HS-5 (cell line): ENCODE results near the gene SMARCD3.

Source experiments
- DNase-seq: peaks from one replicate; pipeline ENCODE4 v3.0.0-alpha.2; 2012; ENCODE audit warnings: low read depth

SMARCD3 gene

DNA sequence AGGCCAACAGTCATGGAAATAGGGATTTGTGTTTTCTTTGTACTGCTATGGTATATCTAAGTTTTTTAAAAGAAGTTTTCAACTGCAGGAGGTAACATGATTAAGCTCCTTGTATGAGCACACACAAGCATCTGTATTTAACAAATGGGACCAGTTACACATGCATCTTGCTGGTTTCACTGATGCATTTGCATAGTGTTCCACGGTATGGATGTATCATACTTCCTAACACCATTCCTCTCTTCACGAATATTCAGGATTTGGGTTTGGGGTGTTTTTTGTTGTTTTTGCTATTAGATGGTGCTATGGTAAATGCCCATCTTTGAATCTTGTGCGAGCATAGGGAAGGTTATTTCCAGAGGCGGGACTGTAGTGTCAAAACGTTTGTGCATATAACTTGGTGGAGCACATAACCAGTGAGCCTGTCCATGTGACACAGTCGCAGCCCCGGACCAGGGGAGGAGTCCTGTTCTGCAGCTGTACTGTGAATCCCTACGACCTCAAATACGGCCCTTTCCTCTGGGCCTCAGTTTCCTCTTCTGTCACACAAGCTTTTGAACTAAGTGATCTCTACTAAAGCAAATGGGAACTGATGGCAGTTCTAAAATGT is 40.1 kb downstream of the SMARCD3 start:
- DNase-seq, result no peak

DNA sequence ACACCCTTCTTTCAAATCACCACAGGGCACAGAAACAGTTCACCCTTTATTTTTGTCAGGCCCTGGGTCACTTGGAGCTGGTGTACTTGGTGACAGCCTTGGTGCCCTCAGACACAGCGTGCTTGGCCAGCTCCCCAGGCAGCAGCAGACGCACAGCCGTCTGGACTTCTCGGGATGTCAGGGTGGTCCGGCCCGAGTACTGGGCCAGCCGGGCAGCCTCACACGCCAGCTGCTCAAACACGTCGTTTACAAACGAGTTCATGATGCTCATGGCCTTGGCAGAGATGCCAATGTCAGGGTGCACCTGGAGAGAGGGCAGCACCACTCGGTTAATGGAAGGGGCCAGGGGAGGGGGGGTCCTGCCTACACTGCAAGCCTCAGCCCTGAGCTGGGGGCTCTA is 40.7 kb downstream of the SMARCD3 start:
- DNase-seq, result no peak

DNA sequence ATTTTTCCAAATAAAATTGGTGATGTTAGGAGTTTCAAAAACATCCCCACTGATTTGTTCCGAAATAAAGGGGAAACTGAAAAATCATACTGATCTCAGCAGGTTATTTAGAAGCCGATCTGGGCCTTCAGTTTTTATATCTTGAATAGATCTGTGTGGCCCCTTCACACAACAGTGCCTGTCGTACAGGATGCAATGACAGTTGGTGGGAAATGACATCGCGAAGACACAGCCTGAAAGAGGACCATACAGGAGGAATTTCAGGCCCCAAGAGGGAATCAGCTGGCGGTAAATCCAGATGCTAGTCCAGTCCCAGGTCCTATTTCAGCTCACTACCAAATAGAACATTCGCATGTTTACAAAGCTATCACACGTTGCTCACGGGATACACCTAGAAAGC is 41.2 kb downstream of the SMARCD3 start:
- DNase-seq, result no peak

DNA sequence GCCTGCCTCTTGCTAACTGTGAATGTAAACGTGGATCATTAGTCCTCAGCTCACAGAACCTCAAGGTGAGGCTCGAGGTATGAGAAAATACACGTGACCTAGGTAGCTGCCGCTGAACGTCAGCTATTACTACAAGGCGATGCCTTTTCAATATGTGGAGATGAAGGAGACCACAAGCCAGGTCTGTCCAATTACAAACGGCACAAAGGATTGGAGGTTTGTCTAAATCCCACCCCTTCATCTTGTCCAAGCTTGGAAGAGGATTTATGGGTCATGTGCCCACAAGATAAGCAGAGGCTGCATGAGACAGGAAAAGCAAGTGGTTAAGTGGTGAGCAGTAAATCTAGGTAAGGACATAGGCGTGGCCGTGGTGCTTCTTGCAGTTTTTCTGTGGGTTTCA is 41.6 kb downstream of the SMARCD3 start:
- DNase-seq, result no peak

DNA sequence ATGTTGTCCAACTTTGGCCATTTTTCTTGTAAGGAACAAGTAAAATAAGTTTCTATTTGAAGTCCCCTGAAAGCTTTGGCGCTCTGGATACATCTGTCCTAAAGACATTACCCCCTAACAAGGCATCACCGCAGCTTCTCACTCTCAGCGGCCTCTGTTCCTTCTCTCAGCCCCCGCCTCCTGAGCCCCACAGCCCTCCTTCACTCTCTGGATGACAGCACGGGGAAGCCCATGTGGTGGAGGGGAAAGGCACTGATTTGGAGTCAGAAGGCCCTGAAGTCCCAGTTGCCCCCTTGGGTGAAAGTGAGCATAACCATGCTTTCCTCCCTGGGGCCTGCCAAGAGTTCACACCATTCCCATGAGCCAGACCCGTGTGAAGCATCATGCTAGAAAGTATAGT is 42.8 kb downstream of the SMARCD3 start:
- DNase-seq, result no peak

DNA sequence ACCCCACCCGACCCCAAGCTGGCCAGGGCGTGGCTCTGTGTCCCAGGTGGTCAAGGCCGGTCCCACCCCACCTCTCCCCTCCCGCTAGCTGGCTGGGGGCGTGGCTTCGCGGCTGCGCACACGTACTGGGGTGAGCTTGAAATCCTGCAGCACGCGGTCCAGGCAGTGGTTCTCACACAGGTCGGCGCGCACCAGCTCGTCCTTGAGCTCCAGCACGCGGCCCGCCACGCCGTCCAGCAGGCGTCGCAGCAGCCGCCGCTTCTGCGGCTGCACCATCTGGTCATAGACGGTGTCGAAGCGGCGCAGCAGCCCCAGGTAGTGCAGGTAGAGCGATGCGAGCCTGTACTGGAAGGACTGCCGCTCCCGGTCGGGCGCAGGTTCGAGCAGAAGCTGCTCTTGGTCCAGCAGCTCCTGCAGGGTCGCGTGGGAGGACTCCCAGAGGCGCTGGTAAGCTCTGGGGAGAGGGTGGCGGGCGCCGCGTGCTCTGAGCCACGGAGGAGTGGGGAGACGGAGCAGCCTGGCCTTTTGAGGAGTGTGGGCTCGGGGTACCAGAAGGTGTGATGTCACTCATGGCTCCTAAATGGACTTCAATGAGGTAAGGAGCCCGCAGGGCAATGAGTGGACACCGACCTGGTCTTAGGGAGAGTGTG is 44.0 kb downstream of the SMARCD3 start:
- DNase-seq, result no peak

DNA sequence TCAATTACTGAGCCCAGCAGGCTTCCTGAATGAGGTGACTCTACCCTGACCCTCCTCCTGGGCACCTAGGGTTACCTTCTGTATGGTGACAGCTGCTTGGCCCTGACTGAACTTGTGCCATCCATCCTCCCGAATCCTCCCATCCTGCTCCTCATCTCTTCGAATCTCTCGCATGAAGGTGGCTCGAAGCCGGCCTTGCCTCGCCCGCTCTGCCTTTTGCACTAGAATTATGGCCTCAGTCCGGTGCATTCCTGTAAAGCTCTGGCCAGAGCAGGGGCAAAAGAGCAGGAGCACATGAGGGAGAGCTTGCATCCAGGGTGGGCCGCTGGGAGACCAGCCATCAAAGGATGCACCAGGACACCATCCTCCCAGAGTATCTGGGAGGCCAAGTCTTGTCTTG is 45.7 kb downstream of the SMARCD3 start:
- no peak for DNase-seq

DNA sequence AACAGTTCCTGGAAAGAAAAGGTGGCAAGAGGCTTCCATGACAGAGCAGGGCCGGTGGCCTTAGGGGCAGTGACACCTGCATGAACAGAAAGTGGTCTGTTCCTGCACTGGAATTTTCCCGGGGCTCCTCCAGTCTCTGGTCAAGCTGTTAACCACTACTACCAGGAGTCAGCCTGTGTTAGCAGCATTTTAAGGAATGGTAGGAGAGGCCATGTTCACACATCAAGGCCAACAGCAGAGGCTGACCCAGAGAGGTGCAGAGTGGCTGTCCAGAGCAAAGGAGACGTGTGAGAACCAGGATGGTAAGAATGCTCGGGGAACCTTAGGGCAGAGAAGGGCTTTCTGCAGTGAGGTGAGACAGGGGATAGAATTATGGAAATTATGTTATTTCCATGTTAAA is 46.7 kb downstream of the SMARCD3 start:
- DNase-seq, result no peak

DNA sequence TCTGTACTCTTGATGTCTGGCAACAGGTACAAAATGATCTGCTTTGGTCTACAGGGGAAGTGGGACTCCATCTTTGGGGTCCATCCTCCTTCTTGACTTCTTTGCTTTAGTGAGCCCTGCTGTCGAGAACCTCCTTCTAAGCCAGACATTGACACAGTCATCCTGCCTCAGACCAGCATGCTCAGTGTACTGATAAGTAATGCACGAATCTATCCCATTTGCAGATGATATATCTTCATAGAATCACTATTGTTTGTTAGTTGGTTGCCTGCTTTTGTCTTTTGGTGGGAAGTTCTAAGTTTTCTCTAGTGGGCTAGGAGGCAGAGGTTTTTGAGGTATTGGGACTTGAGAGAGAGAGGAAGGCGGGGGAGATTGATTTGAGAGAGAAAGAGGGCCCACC is 47.1 kb downstream of the SMARCD3 start:
- DNase-seq, result no peak

DNA sequence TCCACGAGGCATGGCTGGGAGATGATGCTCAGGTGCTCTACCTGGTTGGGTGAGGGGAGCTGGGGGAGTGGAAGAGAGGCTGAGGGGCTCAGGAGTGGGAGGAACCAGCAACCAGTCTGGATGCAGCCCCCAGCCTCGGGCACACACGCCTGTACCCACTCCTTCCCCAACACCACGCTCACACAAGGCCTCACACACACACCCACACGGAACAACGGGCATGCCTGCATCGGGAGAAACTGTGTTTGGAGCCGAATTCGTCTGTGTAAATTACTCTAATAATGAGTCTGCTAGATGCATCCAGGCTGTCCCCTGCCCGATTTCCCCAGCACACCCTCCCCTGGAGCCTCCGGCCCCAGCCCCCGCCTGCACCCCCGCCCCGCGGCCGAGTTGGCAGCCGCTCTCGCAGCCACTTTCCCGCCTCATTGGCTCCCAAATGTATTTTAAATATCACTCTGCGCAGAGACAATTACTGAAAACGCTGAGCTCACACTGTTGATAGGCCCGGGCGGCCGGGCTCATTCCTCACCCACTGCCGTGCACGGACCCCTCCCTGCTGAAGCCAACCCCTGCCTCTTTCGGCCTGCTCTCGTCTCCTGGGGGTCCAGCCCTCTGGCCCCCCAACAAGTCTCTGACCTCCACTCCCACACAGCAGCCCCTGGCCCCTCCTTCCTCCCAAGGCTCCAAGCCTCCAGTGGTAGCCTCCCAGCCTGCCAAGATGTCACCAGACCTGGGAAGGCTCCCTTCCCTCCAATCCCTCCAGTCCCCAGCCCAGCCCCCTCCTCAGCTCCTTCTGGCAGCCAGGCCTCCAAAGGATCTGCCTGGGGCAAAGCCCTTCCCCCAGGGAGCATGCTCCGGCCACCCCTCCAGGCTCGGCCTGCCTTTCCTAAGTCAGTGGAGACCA is 49.3 kb downstream of the SMARCD3 start:
- DNase-seq, result no peak

DNA sequence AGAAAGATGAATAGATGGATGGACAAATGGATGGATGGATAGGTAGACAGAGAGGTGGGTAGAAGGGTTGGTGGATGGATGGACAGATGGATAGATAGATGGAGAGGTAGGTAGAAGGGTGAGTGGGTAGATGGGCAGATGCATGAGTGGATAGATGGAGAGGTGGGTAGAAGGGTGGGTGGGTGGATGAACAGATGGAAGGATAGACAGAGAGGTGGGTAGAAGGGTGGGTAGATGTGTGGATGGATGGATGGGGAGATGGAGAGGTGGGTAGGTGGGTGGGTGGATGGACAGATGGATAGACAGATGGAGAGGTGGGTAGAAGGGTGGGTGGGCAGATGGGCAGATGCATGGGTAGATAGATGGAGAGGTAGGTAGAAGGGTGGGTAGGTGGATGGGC is 50.6 kb downstream of the SMARCD3 start:
- no peak for DNase-seq

DNA sequence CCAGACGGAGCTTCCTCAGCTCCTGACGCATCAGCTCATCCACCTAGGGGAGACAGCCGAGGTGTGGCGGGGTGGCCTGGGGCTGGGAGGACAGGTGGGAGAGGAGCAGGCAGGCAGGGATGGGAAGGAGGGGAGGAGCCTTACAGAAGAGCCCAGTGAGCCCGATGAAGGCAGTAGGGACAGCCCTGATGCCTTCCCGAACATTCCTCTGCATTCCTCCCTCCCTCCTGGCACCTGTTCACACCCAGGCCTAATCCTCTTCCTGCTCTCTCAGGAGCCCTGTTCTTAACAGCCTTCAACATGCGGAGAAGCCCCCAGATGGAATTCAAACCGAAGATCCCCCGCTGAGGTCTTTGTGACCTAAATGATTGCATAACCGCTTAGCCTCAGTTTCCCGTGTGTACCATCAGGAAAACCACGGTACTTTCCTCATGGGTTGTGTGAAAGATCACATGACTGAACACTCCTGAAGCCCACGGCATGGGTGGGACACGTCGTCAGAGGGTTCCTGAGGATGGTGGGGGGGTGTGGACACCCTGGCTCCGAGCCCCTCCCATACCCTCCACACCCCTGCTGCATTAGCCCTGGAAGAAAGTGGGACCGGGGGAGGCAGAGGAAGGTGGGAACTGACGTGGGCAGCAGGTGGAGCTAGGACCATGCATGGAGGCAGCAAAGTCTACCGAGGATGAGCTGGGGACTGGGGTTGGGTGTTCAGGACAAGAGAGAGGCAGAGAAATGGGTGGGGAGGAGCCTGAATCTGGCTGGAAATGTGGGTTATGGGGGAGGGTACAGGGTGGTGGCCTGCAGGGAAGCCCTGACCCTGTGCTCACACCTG is 52.7 kb downstream of the SMARCD3 start:
- no peak for DNase-seq

DNA sequence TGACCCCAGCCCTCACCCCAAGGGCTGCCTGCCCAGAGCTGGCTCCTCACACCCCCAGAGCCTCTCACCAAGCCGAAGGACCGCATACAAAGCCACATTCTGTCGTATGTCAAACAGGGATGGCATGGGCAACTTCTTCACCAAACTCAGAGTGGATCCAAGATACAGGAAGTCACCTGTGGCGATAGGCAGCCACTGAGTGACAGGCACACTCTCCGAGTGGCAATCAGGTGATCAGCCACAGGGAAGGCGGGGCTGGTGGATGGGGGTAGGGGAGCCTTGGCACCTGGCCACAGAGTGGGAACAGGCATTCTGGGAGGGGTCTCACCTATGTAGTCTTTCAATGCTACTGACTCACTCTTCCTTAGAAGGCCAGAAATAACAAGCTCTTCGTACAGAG is 54.3 kb downstream of the SMARCD3 start:
- no peak for DNase-seq

DNA sequence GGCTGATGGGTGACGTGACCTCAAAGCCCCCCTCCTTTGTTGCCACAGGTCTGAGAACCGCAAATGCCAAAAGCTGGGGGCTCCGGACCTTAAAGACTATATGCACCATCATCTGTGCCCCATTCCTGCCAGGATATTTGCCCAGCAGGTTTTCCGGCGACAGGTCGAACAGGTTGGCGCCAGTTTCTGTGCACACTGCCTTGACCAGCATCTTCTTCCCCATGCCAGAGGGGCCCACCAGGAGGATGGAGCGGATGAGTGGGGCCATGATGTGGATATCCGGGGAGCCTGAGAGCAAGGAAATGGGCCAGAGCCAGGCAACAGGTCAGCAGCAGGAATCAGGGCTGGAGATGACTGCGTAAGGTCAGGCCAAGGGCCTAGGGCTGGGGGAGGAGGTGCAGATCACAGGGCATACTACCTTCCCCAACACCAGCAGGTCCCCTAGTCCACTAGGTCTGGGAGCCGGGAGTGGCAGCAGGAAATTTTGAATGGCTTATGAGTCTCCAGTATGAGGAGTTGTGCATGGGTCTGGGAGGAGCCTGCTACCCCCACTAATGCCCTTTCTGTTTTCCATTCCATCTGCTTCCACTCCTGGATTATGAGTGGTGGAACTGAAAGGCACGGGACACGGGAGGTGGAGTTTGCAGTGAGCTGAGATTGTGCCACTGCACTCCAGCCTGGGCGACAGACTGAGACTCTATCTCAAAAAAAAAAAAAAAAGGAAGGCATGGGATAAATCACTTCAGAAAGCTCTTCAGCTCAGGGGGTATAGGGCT is 55.1 kb downstream of the SMARCD3 start:
- no peak for DNase-seq

DNA sequence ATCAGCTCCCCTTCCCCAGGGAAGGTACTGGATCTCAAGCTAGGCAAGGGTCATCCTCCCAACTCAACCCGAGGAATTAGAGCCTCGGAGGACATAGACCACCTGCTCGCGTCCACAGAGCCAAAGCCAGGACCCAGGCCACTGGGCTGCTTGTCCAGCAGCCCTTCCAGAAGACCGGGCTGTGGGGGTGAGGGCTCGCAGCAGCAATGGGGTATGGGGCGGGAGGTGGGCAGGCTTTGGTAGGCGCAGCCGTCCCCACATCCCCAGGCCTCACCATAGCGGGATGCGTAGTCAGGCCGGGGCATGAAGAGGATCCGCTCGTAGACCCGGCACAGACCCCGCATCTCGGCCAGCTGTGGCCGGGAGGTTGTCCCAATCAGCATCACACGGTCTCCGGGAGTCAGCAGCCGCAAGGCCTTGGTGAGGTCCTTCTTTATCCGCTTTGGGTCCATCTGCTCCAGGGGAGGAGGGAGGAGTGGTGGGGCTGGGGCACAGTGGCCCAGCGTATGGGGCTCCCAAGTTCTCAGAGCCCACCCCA is 56.4 kb downstream of the SMARCD3 start:
- no peak for DNase-seq

DNA sequence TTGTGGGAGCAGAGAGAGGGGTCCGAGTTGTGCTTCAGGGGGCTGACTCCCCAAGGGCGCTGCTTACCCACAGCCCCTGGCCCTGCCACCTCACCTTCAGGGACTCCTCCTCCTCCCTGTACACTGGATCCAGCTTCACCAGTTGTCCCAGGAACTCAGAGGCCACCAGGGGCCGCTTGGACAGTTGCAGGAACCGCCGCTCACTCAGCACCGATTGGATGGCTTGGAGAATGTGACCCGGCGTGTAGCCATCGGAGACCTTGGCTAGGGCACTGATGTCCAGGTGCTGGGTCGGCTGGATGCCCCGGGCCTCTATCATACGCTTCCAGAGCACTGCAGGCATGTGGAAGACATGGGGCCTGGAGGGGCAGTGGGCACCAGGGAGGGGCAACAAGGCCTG is 57.0 kb downstream of the SMARCD3 start:
- DNase-seq, result no peak

DNA sequence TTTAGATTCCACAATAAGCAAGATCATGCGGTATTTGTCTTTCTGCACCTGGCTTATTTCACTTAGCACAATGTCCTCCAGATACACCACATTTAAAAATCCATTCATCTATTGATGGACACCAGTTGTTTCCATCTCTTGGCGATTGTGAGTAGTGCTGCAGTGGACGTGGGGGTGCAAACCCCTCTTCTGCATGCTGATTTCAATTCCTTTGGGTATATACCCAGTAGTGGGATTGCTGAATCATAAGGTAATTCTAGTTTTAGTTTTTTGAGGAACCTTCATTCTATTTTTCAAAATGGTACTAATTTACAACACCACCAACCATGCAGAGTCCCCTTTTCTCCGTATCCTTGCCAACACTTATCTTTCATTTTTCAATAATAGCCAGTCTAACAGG is 59.5 kb downstream of the SMARCD3 start:
- no peak for DNase-seq
